Measurements from ENCODE around the gene ZNF524. TPM values are rescaled to one million over a fixed set of nuclear protein-coding genes. Genes with fewer than 3 reads are reported as not detected.

Gene ZNF524
- total and polyA plus RNA-seq, 2 experiments from 2014 or later = 8.4 to 18.5 TPM

GRCh38 chr19:55640577-55641425 lies 40.7 kb downstream of the ZNF524 start, which contains the start of gene ZNF580:
TSS of gene ZNF580 (plus strand) at chr19:55641002. CDS start at chr19:55642509, 1,507 bp downstream.
- TF ChIP-seq EZH2 (IDR thresholded peaks at IDR 0.05; ENCODE audit: borderline replicate concordance) = no peak
- TF ChIP-seq EZH2phosphoT487 (IDR thresholded peaks at IDR 0.05; ENCODE audit: low read depth, severe bottlenecking, unreplicated experiment) = no peak
- TF ChIP-seq CTCF (IDR thresholded peaks at IDR 0.05; ENCODE audit: poor library complexity) = no peak
- Histone ChIP-seq H3K27ac (peak within 1 kb of the TSS; percentile 98), H4K20me1 (ENCODE audit: insufficient read depth, poor library complexity, severe bottlenecking) (no peaks in the 10 kb centered on the region), H3K4me1 (ENCODE audit: insufficient read depth) (peaks cover 17% of the 10 kb centered on the region), H2AFZ (peak within 1 kb of the TSS; percentile 73), H3K4me3 (peak within 1 kb of the TSS; percentile 99), H3K4me2 (peak within 1 kb of the TSS; percentile 92), H3K9me3 (ENCODE audit: low read depth) (no peaks in the 10 kb centered on the region), H3K9me2 (replicated peaks; ENCODE audit: insufficient read depth) (no peaks in the 10 kb centered on the region), H3K79me2 (peaks cover 79% of the 10 kb centered on the region), H3K27me3 (no peaks in the 10 kb centered on the region), H3K36me3 (replicated peaks; ENCODE audit: insufficient read depth, low read depth) (no peaks in the 10 kb centered on the region)
- DNase-seq (ENCODE audit: low spot score) = peak; percentile 83
- WGBS (ENCODE audit: low lambda C conversion rate, missing lambda C conversion rate) = 1% methylated on average over 26 of the region's 89 CpGs

GRCh38 chr19:55641426-55642152 lies 41.5 kb downstream of the ZNF524 start:
- no peaks in the 10 kb centered on the region for H3K9me2 ChIP-seq (replicated peaks; ENCODE audit: insufficient read depth)
- H3K27me3 ChIP-seq = no peaks in the 10 kb centered on the region
- H3K79me2 ChIP-seq = peaks cover 76% of the 10 kb centered on the region
- H3K4me1 ChIP-seq (ENCODE audit: insufficient read depth) = peaks cover 13% of the 10 kb centered on the region
- DNase-seq (ENCODE audit: low spot score) = no peak
- no peak for TF ChIP-seq CTCF (IDR thresholded peaks at IDR 0.05; ENCODE audit: poor library complexity)
- TF ChIP-seq EZH2phosphoT487 (IDR thresholded peaks at IDR 0.05; ENCODE audit: low read depth, severe bottlenecking, unreplicated experiment) = no peak
- no peak for TF ChIP-seq EZH2 (IDR thresholded peaks at IDR 0.05; ENCODE audit: borderline replicate concordance)
- WGBS (ENCODE audit: low lambda C conversion rate, missing lambda C conversion rate) = 0% methylated on average over 9 of the region's 25 CpGs
- H4K20me1 ChIP-seq (ENCODE audit: insufficient read depth, poor library complexity, severe bottlenecking) = no peaks in the 10 kb centered on the region
- peak overlapping the region; percentile 73 for H2AFZ ChIP-seq
- peak overlapping the region; percentile 92 for H3K4me2 ChIP-seq
- H3K27ac ChIP-seq = peak overlapping the region; percentile 98
- H3K36me3 ChIP-seq (replicated peaks; ENCODE audit: insufficient read depth, low read depth) = no peaks in the 10 kb centered on the region
- H3K9me3 ChIP-seq (ENCODE audit: low read depth) = no peaks in the 10 kb centered on the region
- peak overlapping the region; percentile 99 for H3K4me3 ChIP-seq

- H2AFZ ChIP-seq = no peak overlapping the region
- no peak for DNase-seq (ENCODE audit: low spot score)
- WGBS (ENCODE audit: low lambda C conversion rate, missing lambda C conversion rate) = 3% methylated on average over 43 of the region's 65 CpGs
- peak overlapping the region; percentile 92 for H3K4me2 ChIP-seq
- H4K20me1 ChIP-seq (ENCODE audit: insufficient read depth, poor library complexity, severe bottlenecking) = no peaks in the 10 kb centered on the region
- H3K9me2 ChIP-seq (replicated peaks; ENCODE audit: insufficient read depth) = no peaks in the 10 kb centered on the region
- TF ChIP-seq CTCF (IDR thresholded peaks at IDR 0.05; ENCODE audit: poor library complexity) = no peak
- no peak for TF ChIP-seq EZH2phosphoT487 (IDR thresholded peaks at IDR 0.05; ENCODE audit: low read depth, severe bottlenecking, unreplicated experiment)
- TF ChIP-seq EZH2 (IDR thresholded peaks at IDR 0.05; ENCODE audit: borderline replicate concordance) = no peak
- H3K4me3 ChIP-seq = peak overlapping the region; percentile 99
- no peaks in the 10 kb centered on the region for H3K9me3 ChIP-seq (ENCODE audit: low read depth)
- peak overlapping the region; percentile 98 for H3K27ac ChIP-seq
- peaks cover 21% of the 10 kb centered on the region for H3K4me1 ChIP-seq (ENCODE audit: insufficient read depth)
- no peaks in the 10 kb centered on the region for H3K36me3 ChIP-seq (replicated peaks; ENCODE audit: insufficient read depth, low read depth)
- H3K79me2 ChIP-seq = peaks cover 76% of the 10 kb centered on the region
- H3K27me3 ChIP-seq = no peaks in the 10 kb centered on the region
Observed at GRCh38 chr19:55642153-55643002, 42.3 kb downstream of the ZNF524 start.
